Testis (tissue), 2 donors: ENCODE results near the gene SECTM1.

Experiments
- POLR2A ChIP-seq: fragments of 450-650 bp; IDR thresholded peaks from one replicate; pipeline ENCODE4 v1.6.1; 2017; ENCODE audit warnings: antibody characterized with exemption, mild to moderate bottlenecking, moderate library complexity
- TF ChIP-seq, protein P1 (sequence below), 3 experiments: fragments of 450-650 bp in 2 of 3; fragments of 200-600 bp in 1 of 3; sonication (generic) in 1 of 3; IDR thresholded peaks; one replicate each; pipeline ENCODE4 v1.5.1; 2016 to 2019; ENCODE audit warnings: antibody characterized with exemption in 3 of 3, mild to moderate bottlenecking in 2 of 3, moderate library complexity in 1 of 3

DNA sequence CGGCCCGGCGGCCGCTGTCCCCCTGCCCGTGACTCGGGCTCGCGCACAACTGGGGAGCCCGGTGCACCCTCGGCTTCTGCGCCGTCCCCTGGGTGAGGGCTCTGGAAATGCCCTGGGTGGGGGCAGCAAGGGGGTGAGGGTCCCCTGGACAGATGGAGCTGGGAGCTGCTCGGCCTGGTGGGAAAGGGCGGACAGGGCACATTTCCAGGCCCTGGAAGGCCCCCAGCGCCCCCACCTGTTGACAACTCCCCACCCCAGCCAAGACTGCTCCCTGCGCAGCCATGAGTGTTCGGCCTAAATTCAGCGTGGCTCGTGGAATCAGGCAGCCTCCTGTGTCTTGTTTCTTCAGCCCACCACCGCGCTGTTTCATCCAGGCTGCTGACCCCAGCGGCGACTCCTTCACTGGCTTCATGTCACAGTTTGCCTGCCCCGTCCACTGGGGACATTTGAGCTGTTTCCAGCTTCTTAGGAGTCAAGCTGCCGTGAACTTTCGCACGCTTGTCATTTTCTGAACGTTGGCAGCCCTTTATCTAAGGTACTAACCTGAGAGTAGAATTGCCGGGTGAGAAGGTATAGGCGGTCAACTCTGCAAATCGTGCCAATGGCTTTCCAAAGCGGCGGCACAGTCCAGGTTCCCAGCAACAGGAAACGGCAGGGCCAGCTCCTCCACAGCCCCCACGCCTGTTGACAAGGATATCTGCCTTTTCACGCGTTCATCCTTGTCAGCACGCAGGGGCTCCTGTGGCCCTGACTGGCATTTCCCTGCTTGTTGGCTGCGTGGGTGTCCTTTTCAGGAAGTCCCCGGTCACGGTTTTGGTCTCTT lies 38.9 kb upstream of the SECTM1 start:
- TF ChIP-seq, protein P1, sequence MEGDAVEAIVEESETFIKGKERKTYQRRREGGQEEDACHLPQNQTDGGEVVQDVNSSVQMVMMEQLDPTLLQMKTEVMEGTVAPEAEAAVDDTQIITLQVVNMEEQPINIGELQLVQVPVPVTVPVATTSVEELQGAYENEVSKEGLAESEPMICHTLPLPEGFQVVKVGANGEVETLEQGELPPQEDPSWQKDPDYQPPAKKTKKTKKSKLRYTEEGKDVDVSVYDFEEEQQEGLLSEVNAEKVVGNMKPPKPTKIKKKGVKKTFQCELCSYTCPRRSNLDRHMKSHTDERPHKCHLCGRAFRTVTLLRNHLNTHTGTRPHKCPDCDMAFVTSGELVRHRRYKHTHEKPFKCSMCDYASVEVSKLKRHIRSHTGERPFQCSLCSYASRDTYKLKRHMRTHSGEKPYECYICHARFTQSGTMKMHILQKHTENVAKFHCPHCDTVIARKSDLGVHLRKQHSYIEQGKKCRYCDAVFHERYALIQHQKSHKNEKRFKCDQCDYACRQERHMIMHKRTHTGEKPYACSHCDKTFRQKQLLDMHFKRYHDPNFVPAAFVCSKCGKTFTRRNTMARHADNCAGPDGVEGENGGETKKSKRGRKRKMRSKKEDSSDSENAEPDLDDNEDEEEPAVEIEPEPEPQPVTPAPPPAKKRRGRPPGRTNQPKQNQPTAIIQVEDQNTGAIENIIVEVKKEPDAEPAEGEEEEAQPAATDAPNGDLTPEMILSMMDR (IDR thresholded peaks at IDR 0.05), result no peak
- TF ChIP-seq POLR2A, result no peak
